Posterior cingulate gyrus (tissue), 11 donors: ENCODE measurements around the gene SAMD5.

Experiments
- DNase-seq, 10 donors: peaks; one replicate each; pipeline versions ENCODE4 v3.0.0 to v3.0.0-alpha.2; 2020 to 2021; ENCODE audit warnings: mixed read lengths in 3 of 10
- intact Hi-C: fragments of 100-400 bp; cut with DNase I; formaldehyde crosslinking; loops from one replicate; pipeline ENCODE4 v1.15.1; 2023

Gene SAMD5

DNA sequence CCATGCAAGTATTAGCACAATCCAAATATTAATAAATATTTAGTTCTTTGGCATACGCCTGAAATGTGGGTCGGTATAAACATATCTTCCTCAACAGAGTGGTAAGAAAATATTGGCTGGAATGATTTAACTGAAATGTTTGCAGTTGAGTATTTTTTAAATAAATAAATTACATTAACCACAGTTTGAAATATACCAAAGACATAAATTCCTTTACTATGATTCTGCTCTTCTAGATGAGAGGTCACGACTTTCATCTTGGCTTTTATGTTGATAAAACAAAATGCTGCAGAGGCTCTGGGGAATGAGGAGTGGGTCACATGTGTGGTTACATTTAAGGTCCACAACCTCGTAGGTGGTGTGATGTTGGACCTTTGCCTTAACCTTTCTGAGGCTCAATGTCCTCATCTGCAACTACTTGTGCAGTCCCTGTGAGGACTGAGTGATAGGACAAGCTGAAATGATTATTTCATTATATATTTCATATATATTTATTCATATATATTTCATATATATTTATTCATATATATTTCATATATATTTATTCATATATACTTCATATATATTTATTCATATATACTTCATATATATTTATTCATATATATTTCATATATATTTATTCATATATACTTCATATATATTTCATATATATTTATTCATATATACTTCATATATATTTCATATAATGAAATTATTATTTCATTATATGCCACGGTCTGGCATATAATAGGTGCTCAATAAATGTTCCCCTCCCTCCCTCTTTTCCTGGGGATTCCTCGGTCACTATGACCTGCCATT is 107.4 kb downstream of the SAMD5 start:
- intact Hi-C loops: no loop called here
- DNase-seq: no peak

DNA sequence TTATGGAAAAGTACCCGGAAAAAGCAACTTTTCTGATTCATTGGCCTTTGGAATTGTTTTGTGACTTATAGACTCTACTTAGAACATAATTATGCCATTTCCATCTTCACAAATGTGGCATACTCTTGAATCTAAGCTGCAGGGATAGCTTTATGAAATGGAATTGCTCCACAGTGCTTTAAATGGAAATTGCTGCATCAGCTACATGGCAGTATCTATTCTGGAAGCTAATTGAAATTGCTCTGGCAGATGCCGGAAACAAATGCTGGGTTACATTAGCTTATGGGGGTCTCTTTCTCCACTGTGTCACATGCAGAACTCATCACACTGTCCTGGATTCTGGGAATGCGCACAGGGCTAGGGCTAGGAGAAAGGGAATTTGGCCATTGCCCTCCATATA is 108.9 kb downstream of the SAMD5 start:
- intact Hi-C loops: no loop called here
- DNase-seq: no peak

- no peak for DNase-seq
- intact Hi-C loops: no loop called here
These were observed 110.0 kb downstream of the SAMD5 start for GRCh38 chr6:147618457-147618856.

DNA sequence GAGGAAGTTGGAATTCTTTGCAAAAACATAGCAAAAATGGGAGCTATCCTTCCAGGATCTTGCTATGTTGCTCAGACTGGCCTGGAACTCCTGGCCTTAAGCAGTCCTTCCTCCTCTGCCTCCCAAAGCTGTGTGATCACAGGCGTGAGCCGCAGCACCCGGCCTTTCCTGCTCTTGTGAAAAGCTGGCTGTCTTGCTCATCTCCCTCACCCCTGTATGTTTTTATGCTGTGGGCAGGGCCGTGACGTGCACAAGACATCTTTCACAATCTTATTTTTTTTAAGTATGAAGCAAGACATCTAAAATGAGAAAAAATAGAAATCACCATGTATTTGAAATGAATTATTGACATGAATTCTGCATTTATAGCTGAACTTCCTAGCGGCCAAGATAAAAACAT is 110.4 kb downstream of the SAMD5 start:
- intact Hi-C loops: no loop called here
- peak in 1 of 10 donors; percentile 78 for DNase-seq
